Activated CD4-positive, alpha-beta T cell treated with anti-CD3 and anti-CD28 coated beads for 36 hours (primary cell): ENCODE data around the gene SKI. TPM values are rescaled to one million over a fixed set of nuclear protein-coding genes. Genes with fewer than 3 reads are reported as not detected.
"Not testable (repeated sequence)": the region's sequence is repeated elsewhere in the genome, so short reads cannot be mapped to it uniquely, and the experiment has no call there.

Experiments used
- ATAC-seq: fragments of 200-7000 bp; cut with Tn5 transposase; one replicate; pipeline ENCODE4 v1.10.0; 2021; ENCODE audit warnings: mild to moderate bottlenecking, moderate library complexity
- CTCF ChIA-PET: fragments of 350-600 bp; sonication (Branson Sonifier 250); formaldehyde crosslinking; loops from one replicate; lab custom pipeline; 2021; ENCODE audit warnings: antibody characterized with exemption; lab: Charles Lee
- POLR2A ChIA-PET: fragments of 350-600 bp; sonication (Branson Sonifier 250); formaldehyde crosslinking; loops from one replicate; lab custom pipeline; 2021; ENCODE audit warnings: antibody characterized with exemption, inconsistent platforms; lab: Charles Lee
- DNase-seq: peaks from one replicate; pipeline ENCODE4 v3.0.0-alpha.2; 2020
- H3K27ac Mint-ChIP-seq: one replicate; pipeline ENCODE4 v1.8.0; 2021; ENCODE audit warnings: mixed read lengths
- H3K27me3 Mint-ChIP-seq: one replicate; pipeline ENCODE4 v1.8.0; 2021; ENCODE audit warnings: mixed read lengths
- H3K36me3 Mint-ChIP-seq: one replicate; pipeline ENCODE4 v1.8.0; 2021; ENCODE audit warnings: low read depth, mixed read lengths
- H3K4me1 Mint-ChIP-seq: one replicate; pipeline ENCODE4 v1.8.0; 2021; ENCODE audit warnings: mixed read lengths
- H3K4me3 Mint-ChIP-seq: one replicate; pipeline ENCODE4 v1.8.0; 2021; ENCODE audit warnings: mild to moderate bottlenecking, moderate library complexity, mixed read lengths
- H3K9me3 Mint-ChIP-seq: one replicate; pipeline ENCODE4 v1.8.0; 2021; ENCODE audit warnings: low read depth, mixed read lengths
- intact Hi-C, 2 experiments: fragments of 100-400 bp; cut with DNase I in 1 of 2; cut with micrococcal nuclease in 1 of 2; formaldehyde crosslinking; loops; one replicate each; pipeline versions ENCODE4 v1.14.2 to v1.15.1; 2022 to 2024; cut with DNase I, micrococcal nuclease
- total RNA-seq, 2 experiments: library from RNA; stranded (reverse); gene quantifications; one replicate each; pipeline ENCODE4 v1.2.3, GENCODE V29; 2021

Gene SKI
- total RNA-seq, 2 experiments from 2014 or later, result 28.7 to 34.0 TPM

GRCh38 chr1:2323451-2323974 is 95.4 kb downstream of the SKI start:
- intact Hi-C loops, result no loop called here
- DNase-seq (no peak), ATAC-seq (no peak)
- Mint-ChIP-seq H3K36me3 (no peaks in the 10 kb centered on the region), H3K9me3 (no peaks in the 10 kb centered on the region), H3K4me1 (no peaks in the 10 kb centered on the region), H3K27me3 (no peaks in the 10 kb centered on the region), H3K27ac (no peak overlapping the region), H3K4me3 (no peak overlapping the region)
- CTCF ChIA-PET, result interaction anchor here (0.6 kb wide), 1 partner anchor 273 kb away, joined by 3 read pairs; no protein-coding TSS in a partner anchor
- POLR2A ChIA-PET, result no interaction called here

- intact Hi-C loops, result no loop called here
- no peak overlapping the region for H3K4me3 Mint-ChIP-seq
- POLR2A ChIA-PET, result no interaction called here
- no peaks in the 10 kb centered on the region for H3K27me3 Mint-ChIP-seq
- H3K36me3 Mint-ChIP-seq, result no peaks in the 10 kb centered on the region
- DNase-seq, result no peak
- H3K9me3 Mint-ChIP-seq, result no peaks in the 10 kb centered on the region
- ATAC-seq, result no peak
- H3K27ac Mint-ChIP-seq, result no peak overlapping the region
- H3K4me1 Mint-ChIP-seq, result no peaks in the 10 kb centered on the region
- CTCF ChIA-PET, result interaction anchor here (0.6 kb wide), 1 partner anchor 22 kb away, joined by 3 read pairs; no protein-coding TSS in a partner anchor
Measured at GRCh38 chr1:2324553-2325366, 96.6 kb downstream of the SKI start.

DNA sequence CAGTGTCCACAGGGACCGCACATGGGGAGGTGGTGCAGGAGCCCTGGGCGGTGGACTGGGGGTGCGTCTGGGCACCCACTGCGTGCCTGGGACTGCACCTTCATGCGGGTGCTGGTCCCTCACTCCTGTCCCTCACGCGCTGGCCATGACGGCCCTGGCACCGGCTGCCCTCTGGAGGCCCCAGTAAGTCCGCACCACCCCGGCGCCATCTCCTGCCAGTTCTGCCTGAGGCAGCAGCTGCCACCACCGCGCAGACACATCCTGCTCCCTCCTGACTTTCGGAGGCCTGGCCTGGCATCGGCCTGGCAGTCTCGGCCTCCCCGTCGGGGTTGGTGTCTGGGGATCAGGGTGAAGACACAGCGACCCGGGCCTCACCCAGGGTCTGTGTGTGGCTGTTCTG is 98.4 kb downstream of the SKI start:
- no peak overlapping the region for H3K27ac Mint-ChIP-seq
- POLR2A ChIA-PET, result no interaction called here
- H3K27me3 Mint-ChIP-seq, result no peaks in the 10 kb centered on the region
- DNase-seq (no peak), ATAC-seq (no peak)
- H3K4me1 Mint-ChIP-seq, result no peaks in the 10 kb centered on the region
- intact Hi-C loops, result no loop called here
- no peaks in the 10 kb centered on the region for H3K36me3 Mint-ChIP-seq
- CTCF ChIA-PET, result no interaction called here
- H3K4me3 Mint-ChIP-seq, result no peak overlapping the region
- no peaks in the 10 kb centered on the region for H3K9me3 Mint-ChIP-seq

DNA sequence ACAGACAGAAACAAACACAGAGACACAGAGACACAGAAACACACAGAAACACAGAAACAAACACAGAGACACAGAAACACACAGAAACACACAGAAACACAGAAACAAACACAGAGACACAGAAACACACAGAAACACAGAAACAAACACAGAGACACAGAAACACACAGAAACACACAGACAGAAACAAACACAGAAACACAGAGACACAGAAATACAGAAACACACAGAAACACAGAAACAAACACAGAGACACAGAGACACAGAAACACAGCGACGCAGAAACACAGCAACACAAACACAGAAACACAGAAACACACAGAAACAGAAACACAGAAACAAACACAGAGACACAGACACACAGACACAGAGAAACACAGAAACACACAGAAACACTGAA is 99.0 kb downstream of the SKI start:
- POLR2A ChIA-PET, H3K9me3 Mint-ChIP-seq, H3K4me3 Mint-ChIP-seq, H3K27ac Mint-ChIP-seq, ATAC-seq, H3K36me3 Mint-ChIP-seq, H3K4me1 Mint-ChIP-seq, DNase-seq, H3K27me3 Mint-ChIP-seq, intact Hi-C loops, CTCF ChIA-PET: not testable (repeated sequence)

DNA sequence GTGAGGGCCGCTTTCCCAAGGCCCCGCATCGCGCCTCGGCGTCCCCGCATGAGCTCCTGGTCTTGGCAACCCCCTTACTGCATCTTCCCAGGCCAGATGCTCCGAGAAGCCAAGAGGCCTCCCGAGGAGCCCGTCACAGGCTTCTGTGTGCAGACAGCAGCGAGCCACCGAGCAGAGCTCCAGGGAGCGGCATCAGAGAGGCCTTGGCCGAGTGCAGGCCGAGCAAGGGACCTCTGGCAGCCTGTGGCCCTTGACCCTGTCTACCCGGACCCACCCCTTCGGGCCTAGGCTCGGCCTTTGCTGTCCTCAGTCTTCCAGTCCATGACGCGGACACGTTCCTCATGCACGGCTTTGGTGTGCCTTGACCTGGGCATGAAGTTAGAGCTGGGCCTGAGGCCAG is 99.7 kb downstream of the SKI start:
- Mint-ChIP-seq H3K27me3 (no peaks in the 10 kb centered on the region), H3K9me3 (no peaks in the 10 kb centered on the region), H3K4me1 (no peaks in the 10 kb centered on the region), H3K36me3 (no peaks in the 10 kb centered on the region), H3K4me3 (no peak overlapping the region), H3K27ac (no peak overlapping the region)
- DNase-seq (no peak), ATAC-seq (no peak)
- intact Hi-C loops, result no loop called here
- POLR2A ChIA-PET, result no interaction called here
- CTCF ChIA-PET, result no interaction called here

DNA sequence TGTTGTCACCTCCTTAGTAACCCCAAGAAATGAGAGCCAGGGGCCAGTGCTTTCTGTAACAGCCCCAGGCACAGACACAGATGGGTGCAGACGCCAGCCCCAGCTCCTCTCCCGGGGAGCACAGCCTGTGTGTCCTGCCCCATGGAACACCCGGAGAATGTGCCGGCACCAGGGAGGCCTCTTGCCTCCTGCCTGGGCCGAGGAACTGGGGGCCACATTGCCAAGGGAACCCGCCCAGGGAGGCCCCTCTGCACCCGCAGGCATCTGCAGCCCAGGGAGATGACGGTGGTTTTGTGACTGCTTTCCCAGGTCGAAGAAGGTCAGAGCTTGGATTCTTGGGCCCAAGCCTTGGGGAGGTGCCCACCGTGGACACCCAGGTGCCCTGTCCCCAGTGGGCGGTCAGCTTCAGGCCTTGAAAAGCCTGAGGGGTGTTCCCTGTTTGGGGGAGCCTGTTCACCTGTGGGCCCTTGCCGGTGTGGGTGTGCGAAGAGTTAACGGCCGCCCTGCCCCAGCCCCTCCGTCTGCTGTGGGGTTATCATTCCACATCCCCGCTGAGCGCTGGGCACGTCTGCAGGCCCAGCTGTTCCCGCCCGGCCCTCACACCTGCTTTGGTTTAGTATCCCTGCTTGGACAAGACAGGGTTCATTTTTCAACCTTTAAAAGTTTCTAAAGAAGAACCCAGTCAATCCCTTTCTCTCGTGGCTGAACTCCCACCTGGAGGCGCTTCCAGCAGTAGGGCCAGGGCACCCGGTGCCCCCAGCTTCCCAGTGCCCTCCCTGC is 100.7 kb downstream of the SKI start:
- ChIA-PET POLR2A (no interaction called here), CTCF (no interaction called here)
- Mint-ChIP-seq H3K27me3 (no peaks in the 10 kb centered on the region), H3K9me3 (no peaks in the 10 kb centered on the region), H3K4me3 (no peak overlapping the region), H3K27ac (no peak overlapping the region), H3K36me3 (no peaks in the 10 kb centered on the region), H3K4me1 (no peaks in the 10 kb centered on the region)
- ATAC-seq (no peak), DNase-seq (no peak)
- intact Hi-C loops, result no loop called here

DNA sequence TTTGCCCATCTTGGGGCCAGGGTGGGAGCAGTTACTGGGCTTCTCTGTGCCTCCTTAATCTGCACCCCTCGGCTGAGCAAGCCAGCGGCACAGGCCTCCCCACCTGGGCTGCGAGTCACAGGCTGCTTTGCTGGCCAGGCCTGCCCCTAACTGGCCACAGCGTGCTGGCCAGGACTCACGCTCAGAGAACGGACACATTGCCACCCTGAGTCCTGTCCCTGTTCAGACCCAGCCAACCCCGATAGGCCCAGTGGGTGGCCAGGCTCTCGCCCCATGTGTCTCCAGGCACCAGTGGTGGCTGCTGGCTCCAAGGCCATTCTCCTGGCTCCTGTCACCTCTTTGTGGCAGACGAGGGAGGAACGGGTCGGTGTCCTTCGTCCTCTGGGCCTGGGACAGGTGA is 101.9 kb downstream of the SKI start:
- Mint-ChIP-seq H3K27ac (no peak overlapping the region), H3K9me3 (no peaks in the 10 kb centered on the region), H3K4me1 (no peaks in the 10 kb centered on the region), H3K36me3 (no peaks in the 10 kb centered on the region), H3K4me3 (no peak overlapping the region), H3K27me3 (no peaks in the 10 kb centered on the region)
- ChIA-PET CTCF (no interaction called here), POLR2A (no interaction called here)
- DNase-seq (no peak), ATAC-seq (no peak)
- intact Hi-C loops, result no loop called here

DNA sequence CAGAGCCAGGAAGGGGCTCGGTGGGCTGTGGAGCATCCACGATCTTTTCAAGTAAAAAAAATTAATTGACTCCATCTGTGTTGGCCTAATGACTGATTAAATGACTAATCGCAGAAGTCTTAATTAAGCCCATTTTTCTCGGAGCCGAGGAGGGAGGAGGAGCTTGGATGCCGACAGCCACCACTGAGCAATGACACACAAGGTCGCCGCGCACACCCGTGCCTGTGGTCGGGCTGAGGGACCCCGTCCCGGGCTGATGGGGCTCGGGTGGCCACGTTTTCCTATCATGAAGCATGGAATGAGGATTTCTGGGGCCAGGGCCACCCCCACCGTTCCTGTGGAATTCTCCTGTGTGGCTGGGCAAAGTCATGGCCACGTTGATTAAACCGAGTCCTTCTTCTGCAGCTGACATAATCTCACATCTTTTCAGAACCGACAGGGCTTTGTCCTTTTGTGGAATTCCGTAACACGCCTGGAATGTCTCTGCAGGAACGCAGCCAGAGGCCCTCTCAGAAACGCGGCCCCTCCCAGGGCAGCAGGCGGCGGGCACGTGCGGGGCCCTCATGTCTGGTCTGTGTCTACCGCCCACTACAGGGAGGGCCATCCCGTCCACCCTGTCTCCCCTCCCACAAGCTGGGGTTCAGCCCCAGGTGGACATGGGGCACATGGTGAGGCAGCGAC is 102.5 kb downstream of the SKI start:
- intact Hi-C loops, result no loop called here

DNA sequence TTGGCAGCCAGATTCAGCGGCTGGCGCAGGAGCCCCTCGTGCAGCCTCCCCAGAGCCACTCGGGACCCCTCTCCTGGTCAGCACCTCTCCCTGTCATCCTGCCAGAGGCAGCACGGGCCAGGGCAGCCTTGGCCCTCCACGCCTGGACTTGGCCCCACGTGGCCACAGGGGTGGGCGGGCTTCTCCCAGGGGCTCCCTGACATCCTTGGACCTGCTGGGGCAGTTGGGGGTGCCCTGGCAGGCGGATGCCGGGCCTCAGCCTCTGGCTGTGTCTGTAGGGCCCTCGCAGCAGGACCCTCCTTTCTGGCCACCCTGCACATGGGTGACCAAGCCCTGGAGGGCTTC is 103.1 kb downstream of the SKI start:
- H3K36me3 Mint-ChIP-seq, result no peaks in the 10 kb centered on the region
- intact Hi-C loops, result no loop called here
- POLR2A ChIA-PET, result no interaction called here

More for the DNA sequence above, 102.5 kb downstream of the SKI start:
- Mint-ChIP-seq H3K4me3 (no peak overlapping the region), H3K27ac (no peak overlapping the region), H3K27me3 (no peaks in the 10 kb centered on the region), H3K4me1 (no peaks in the 10 kb centered on the region), H3K9me3 (no peaks in the 10 kb centered on the region), H3K36me3 (no peaks in the 10 kb centered on the region)
- POLR2A ChIA-PET, result no interaction called here
- CTCF ChIA-PET, result no interaction called here
- no peak for ATAC-seq
- no peak for DNase-seq

GRCh38 chr1:2331580-2331979 is 103.5 kb downstream of the SKI start:
- H3K36me3 Mint-ChIP-seq, intact Hi-C loops, H3K27me3 Mint-ChIP-seq, H3K9me3 Mint-ChIP-seq, H3K4me1 Mint-ChIP-seq, H3K4me3 Mint-ChIP-seq, CTCF ChIA-PET, ATAC-seq, H3K27ac Mint-ChIP-seq, DNase-seq, POLR2A ChIA-PET: not testable (repeated sequence)

More for the DNA sequence above, 103.1 kb downstream of the SKI start:
- H3K4me1 Mint-ChIP-seq, result no peaks in the 10 kb centered on the region
- no peaks in the 10 kb centered on the region for H3K9me3 Mint-ChIP-seq
- no peak for DNase-seq
- ATAC-seq, result no peak
- no peaks in the 10 kb centered on the region for H3K27me3 Mint-ChIP-seq
- no peak overlapping the region for H3K27ac Mint-ChIP-seq
- H3K4me3 Mint-ChIP-seq, result no peak overlapping the region
- CTCF ChIA-PET, result no interaction called here

DNA sequence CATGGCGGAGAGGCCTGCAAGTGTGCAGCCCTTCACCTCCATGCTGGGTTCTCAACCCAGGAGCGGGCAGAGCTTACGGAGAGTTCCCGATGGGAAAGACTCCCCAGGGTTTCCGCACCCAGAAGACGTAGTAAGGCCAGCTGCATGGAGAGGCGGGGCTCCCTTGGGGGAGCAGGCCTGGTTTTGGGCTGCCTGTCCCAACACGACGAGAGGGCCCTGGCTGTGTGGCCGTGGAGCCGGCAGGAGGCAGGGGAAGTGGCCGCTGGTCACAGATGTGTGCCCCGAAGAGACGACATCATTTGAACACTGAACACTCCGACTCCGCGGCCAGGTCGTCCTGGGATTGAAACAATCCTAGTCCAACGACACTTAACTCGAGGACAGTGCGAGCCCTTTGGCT is 106.2 kb downstream of the SKI start:
- Mint-ChIP-seq H3K4me1 (no peaks in the 10 kb centered on the region), H3K27ac (no peak overlapping the region), H3K27me3 (no peaks in the 10 kb centered on the region), H3K36me3 (no peaks in the 10 kb centered on the region), H3K9me3 (no peaks in the 10 kb centered on the region), H3K4me3 (no peak overlapping the region)
- no peak for DNase-seq
- CTCF ChIA-PET, result no interaction called here
- POLR2A ChIA-PET, result no interaction called here
- no peak for ATAC-seq
- intact Hi-C loops, result no loop called here
